Mesendoderm (in vitro differentiated cells): ENCODE measurements around the gene SLC25A1.
"Not testable (repeated sequence)": the region's sequence is repeated elsewhere in the genome, so short reads cannot be mapped to it uniquely, and the experiment has no call there.

Experiments used
- DNase-seq: peaks from one replicate; pipeline ENCODE4 v3.0.0; 2013
- H2AK5ac ChIP-seq: 2 replicates; pipeline ENCODE4 v1.6.1; 2013; ENCODE audit warnings: low read length, inconsistent platforms
- H2BK120ac ChIP-seq: 2 replicates; pipeline ENCODE4 v1.6.1; 2013; ENCODE audit warnings: low read depth, mild to moderate bottlenecking, low read length, moderate library complexity, mixed read lengths
- H2BK15ac ChIP-seq: replicated peaks from 2 replicates; pipeline ENCODE4 v1.6.1; 2013; ENCODE audit warnings: low read depth, mild to moderate bottlenecking, moderate library complexity
- H2BK5ac ChIP-seq: 2 replicates; pipeline ENCODE4 v1.6.1; 2013; ENCODE audit warnings: low read length, inconsistent platforms
- H3K18ac ChIP-seq: 2 replicates; pipeline ENCODE4 v1.6.1; 2013; ENCODE audit warnings: mild to moderate bottlenecking, low read length, mixed read lengths
- H3K23ac ChIP-seq: one replicate; pipeline ENCODE4 v1.6.1; 2013; ENCODE audit warnings: low read length
- H3K27ac ChIP-seq: 2 replicates; pipeline ENCODE4 v1.5.1; 2013; ENCODE audit warnings: low read depth, mild to moderate bottlenecking, inconsistent platforms, low read length, moderate library complexity
- H3K27me3 ChIP-seq: 2 replicates; pipeline ENCODE4 v1.6.1; 2013; ENCODE audit warnings: low read length, control low read depth, mild to moderate bottlenecking, inconsistent platforms; ENCODE audit not compliant: insufficient read depth, poor library complexity
- H3K36me3 ChIP-seq: 2 replicates; pipeline ENCODE4 v1.6.1; 2013; ENCODE audit warnings: low read length, inconsistent platforms; ENCODE audit not compliant: control insufficient read depth, insufficient read depth
- H3K4ac ChIP-seq: one replicate; pipeline ENCODE4 v1.6.1; 2013; ENCODE audit warnings: low read depth, mild to moderate bottlenecking, low read length, moderate library complexity
- H3K4me1 ChIP-seq: 2 replicates; pipeline ENCODE4 v1.6.1; 2013; ENCODE audit warnings: low read depth, low read length, inconsistent platforms; ENCODE audit not compliant: control insufficient read depth
- H3K4me2 ChIP-seq: 2 replicates; pipeline ENCODE4 v1.6.1; 2013; ENCODE audit warnings: low read length
- H3K4me3 ChIP-seq: 2 replicates; pipeline ENCODE4 v1.5.1; 2013; ENCODE audit warnings: mild to moderate bottlenecking, low read length
- H3K56ac ChIP-seq: one replicate; pipeline ENCODE4 v1.6.1; 2013; ENCODE audit warnings: low read length
- H3K79me1 ChIP-seq: 2 replicates; pipeline ENCODE4 v1.6.1; 2013; ENCODE audit warnings: low read length, inconsistent platforms
- H3K79me2 ChIP-seq: 2 replicates; pipeline ENCODE4 v1.6.1; 2013; ENCODE audit warnings: mild to moderate bottlenecking, low read length; ENCODE audit not compliant: control insufficient read depth, insufficient read depth
- H3K9ac ChIP-seq: 2 replicates; pipeline ENCODE4 v1.6.1; 2013; ENCODE audit warnings: low read length, inconsistent platforms
- H4K5ac ChIP-seq: one replicate; pipeline ENCODE4 v1.6.1; 2013; ENCODE audit warnings: low read length
- H4K8ac ChIP-seq: one replicate; pipeline ENCODE4 v1.6.1; 2013; ENCODE audit warnings: low read depth, mild to moderate bottlenecking, control low read depth, low read length, moderate library complexity
- WGBS: extraction: QIAGEN DNeasy Blood & Tissue Kit; methylation state at CpG from one replicate; pipeline ENCODE4 v1.1.7; 2013; ENCODE audit warnings: low lambda C conversion rate, missing lambda C conversion rate; ENCODE audit not compliant: insufficient coverage; ENCODE audit errors: extremely low coverage; 5-methylcytosine and 5-hydroxymethylcytosine counted together

SLC25A1 gene

DNA sequence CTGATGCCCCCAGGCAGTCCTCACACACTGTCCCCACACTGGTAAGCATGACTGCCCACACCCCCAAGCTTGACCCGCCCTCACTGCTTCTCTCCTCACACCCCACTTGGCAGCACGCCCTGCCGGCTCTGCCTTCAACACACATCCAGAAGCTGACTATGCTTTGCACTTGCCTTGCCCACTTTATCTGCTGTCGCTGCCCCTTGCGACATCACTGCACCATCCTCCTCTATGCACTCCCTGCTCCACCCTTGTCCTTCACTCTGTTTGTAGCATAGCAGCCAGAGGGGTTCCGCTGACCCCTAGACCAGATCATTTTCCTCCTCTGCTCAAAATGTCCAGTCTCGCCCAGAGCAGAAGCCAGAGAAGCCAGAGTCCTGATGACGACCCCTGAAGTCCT, 25.3 kb upstream of the SLC25A1 start:
- no peak overlapping the region for H3K4ac ChIP-seq
- no peaks in the 10 kb centered on the region for H3K36me3 ChIP-seq
- no peak for DNase-seq
- no peaks in the 10 kb centered on the region for H3K27me3 ChIP-seq
- no peak overlapping the region for H2BK5ac ChIP-seq
- WGBS, result no CpG with 5 or more reads among the region's 8 CpGs
- H3K23ac ChIP-seq, result no peak overlapping the region
- no peak overlapping the region for H3K18ac ChIP-seq
- H2BK15ac ChIP-seq, result no peak overlapping the region
- no peak overlapping the region for H3K27ac ChIP-seq
- no peaks in the 10 kb centered on the region for H3K79me1 ChIP-seq
- no peaks in the 10 kb centered on the region for H3K79me2 ChIP-seq
- H3K9ac ChIP-seq, result no peak overlapping the region
- H2AK5ac ChIP-seq, result no peak overlapping the region
- no peak overlapping the region for H4K5ac ChIP-seq
- no peak overlapping the region for H2BK120ac ChIP-seq
- no peak overlapping the region for H3K4me3 ChIP-seq
- H3K56ac ChIP-seq, result no peak overlapping the region
- H3K4me2 ChIP-seq, result no peak overlapping the region
- H3K4me1 ChIP-seq, result no peaks in the 10 kb centered on the region
- H4K8ac ChIP-seq, result no peak overlapping the region

DNA sequence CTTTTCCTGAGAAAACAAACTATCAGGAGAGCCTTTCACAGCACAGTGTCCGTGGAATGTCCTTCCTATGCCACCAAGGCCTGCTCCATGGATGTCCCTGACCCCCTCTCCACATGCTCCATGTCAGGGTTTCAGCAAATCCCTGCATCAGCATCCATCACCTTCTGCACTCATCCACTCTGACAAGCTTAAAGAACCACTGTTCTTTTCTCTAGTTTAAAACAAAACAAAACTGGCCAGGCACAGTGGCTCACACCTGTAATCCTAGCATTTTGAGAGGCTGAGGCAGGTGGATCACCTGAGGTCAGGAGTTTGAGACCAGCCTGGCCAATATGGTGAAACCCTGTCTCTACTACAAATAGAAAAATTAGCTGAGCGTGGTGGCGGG, 24.3 kb upstream of the SLC25A1 start:
- not testable (repeated sequence) for H2AK5ac ChIP-seq, H3K4me1 ChIP-seq, H2BK15ac ChIP-seq, H3K4me3 ChIP-seq, H3K27me3 ChIP-seq, H3K9ac ChIP-seq, H4K5ac ChIP-seq, H2BK120ac ChIP-seq, H3K79me2 ChIP-seq, DNase-seq, H2BK5ac ChIP-seq, H3K79me1 ChIP-seq, H3K18ac ChIP-seq, H3K56ac ChIP-seq, H4K8ac ChIP-seq, H3K23ac ChIP-seq, H3K4ac ChIP-seq, H3K36me3 ChIP-seq, H3K27ac ChIP-seq, H3K4me2 ChIP-seq
- WGBS, result no CpG with 5 or more reads among the region's 3 CpGs

DNA sequence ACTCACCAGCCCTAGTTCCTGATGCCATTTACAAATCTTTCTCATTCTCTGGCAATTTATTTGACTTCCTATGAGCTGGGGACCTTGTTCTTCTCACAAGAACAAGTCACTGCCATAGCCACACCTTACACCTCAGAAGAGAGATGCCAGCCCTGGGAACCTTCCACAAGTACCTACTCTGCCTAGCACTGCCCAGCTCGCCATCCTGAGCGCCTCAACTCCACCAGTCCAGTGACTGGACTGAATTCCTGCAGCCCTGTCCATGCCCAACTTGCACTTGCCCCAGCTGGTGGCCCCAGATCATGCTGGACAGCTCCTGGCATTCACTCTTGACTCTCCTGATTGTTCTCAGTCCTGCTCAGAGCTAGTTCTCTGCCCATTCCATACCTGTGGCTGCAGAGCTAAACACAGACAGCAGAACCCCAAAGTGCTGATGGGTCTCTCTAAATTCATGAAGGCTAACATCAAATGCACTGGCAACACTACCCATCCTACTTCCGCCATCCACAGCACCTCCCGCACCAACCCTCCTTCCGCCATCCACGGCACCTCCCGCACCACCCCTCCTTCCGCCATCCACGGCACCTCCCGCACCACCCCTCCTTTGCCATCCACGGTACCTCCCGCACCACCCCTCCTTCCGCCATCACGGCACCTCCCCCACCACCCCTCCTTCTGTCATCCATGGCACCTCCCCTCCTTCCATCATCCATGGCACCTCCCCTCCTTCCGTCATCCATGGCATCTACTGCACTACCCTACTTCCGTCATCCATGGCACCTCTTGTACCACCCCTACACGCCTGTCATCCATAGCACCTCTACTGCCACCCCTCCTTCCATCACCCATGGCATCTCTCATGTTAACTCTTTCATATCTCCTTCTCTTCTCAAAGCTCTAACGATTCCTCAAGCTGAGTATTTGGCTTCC, 23.6 kb upstream of the SLC25A1 start:
- H3K4me2 ChIP-seq, result no peak overlapping the region
- H3K36me3 ChIP-seq, result no peaks in the 10 kb centered on the region

DNA sequence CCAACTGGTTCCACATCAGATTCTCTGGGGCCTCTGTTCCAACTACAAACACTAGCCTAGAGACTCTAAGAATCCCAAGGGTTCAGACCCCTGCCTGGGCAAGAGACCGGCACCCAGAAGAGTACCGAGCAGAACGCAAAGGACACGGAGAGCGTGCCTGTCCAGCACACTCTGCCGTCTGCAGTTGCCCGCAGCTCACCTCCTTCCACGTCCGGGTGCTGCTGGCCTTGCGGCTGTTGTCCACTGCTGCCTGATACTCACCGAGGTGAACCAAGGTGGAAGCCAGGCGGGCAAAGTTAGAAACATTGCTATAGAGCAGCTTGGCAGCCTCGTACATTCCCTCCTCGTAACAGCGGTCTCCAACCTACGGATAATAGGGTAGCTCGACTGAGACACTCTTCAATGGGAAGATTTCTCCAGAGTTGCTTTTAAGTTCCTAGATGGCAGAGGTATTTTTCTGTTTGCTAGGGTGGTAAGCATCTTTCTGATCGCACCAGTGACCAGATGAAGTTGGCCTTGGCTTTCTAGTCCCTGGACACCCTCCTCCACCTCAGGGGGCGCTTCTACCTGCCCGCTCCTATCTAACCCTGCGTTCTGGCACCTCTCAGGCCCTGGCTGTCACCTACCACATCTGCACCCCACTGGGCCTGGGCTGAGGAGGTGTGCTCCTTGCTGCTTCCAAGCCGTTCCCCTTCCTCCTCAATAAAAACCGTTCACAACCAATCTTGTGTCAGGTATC, 22.8 kb upstream of the SLC25A1 start:
- Histone ChIP-seq H3K4me1 (no peaks in the 10 kb centered on the region), H3K27me3 (no peaks in the 10 kb centered on the region), H3K18ac (no peak overlapping the region), H3K4me2 (no peak overlapping the region), H4K8ac (no peak overlapping the region), H3K79me2 (no peaks in the 10 kb centered on the region), H3K27ac (no peak overlapping the region), H3K36me3 (no peaks in the 10 kb centered on the region), H2BK120ac (no peak overlapping the region), H2AK5ac (no peak overlapping the region), H2BK15ac (no peak overlapping the region), H2BK5ac (no peak overlapping the region), H3K4ac (no peak overlapping the region), H3K23ac (no peak overlapping the region), H3K79me1 (no peaks in the 10 kb centered on the region), H3K9ac (no peak overlapping the region), H4K5ac (no peak overlapping the region), H3K4me3 (no peak overlapping the region), H3K56ac (no peak overlapping the region)
- WGBS, result no CpG with 5 or more reads among the region's 23 CpGs
- no peak for DNase-seq

More for the DNA sequence above, 23.6 kb upstream of the SLC25A1 start:
- DNase-seq, result no peak
- H3K79me2 ChIP-seq, result no peaks in the 10 kb centered on the region
- WGBS, result no CpG with 5 or more reads among the region's 18 CpGs
- no peak overlapping the region for H3K4me3 ChIP-seq
- no peak overlapping the region for H4K8ac ChIP-seq
- H3K18ac ChIP-seq, result no peak overlapping the region
- H2AK5ac ChIP-seq, result no peak overlapping the region
- H3K4ac ChIP-seq, result no peak overlapping the region
- no peak overlapping the region for H3K56ac ChIP-seq
- no peak overlapping the region for H2BK5ac ChIP-seq
- H3K27ac ChIP-seq, result no peak overlapping the region
- H3K27me3 ChIP-seq, result no peaks in the 10 kb centered on the region
- H3K9ac ChIP-seq, result no peak overlapping the region
- no peak overlapping the region for H2BK15ac ChIP-seq
- no peaks in the 10 kb centered on the region for H3K79me1 ChIP-seq
- H3K23ac ChIP-seq, result no peak overlapping the region
- no peaks in the 10 kb centered on the region for H3K4me1 ChIP-seq
- no peak overlapping the region for H4K5ac ChIP-seq
- H2BK120ac ChIP-seq, result no peak overlapping the region

DNA sequence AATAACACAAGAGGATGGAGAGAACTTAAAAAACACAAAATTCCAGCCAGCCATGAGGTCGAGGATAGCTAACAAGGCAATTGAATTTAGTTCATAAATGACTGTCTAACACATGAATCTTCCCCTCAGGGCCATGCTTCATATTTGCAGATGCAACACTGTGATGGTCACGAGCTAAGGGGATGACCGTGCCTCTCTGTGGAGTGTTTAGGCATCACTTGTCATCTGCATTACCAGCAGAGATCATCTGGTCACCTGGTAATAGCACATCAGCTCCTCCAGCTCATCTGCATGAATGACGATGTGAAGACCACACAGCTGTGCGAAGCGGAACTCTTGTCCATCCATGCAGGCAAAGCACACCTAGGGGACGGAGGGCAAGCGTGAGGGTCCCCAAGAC, 20.9 kb upstream of the SLC25A1 start:
- DNase-seq, result no peak
- H2BK5ac ChIP-seq, result no peak overlapping the region
- H2BK120ac ChIP-seq, result no peak overlapping the region
- no peak overlapping the region for H3K4me3 ChIP-seq
- H3K27me3 ChIP-seq, result no peaks in the 10 kb centered on the region
- no peaks in the 10 kb centered on the region for H3K79me1 ChIP-seq
- no peak overlapping the region for H4K8ac ChIP-seq
- H3K9ac ChIP-seq, result no peak overlapping the region
- no peak overlapping the region for H3K23ac ChIP-seq
- H3K56ac ChIP-seq, result no peak overlapping the region
- H3K18ac ChIP-seq, result no peak overlapping the region
- H3K27ac ChIP-seq, result no peak overlapping the region
- no CpG with 5 or more reads among the region's 8 CpGs for WGBS
- H4K5ac ChIP-seq, result no peak overlapping the region
- H3K36me3 ChIP-seq, result no peaks in the 10 kb centered on the region
- no peak overlapping the region for H2BK15ac ChIP-seq
- no peak overlapping the region for H3K4me2 ChIP-seq
- H3K79me2 ChIP-seq, result no peaks in the 10 kb centered on the region
- H3K4me1 ChIP-seq, result no peaks in the 10 kb centered on the region
- H3K4ac ChIP-seq, result no peak overlapping the region
- no peak overlapping the region for H2AK5ac ChIP-seq
